GM12874 (cell line): ENCODE data around the gene AUTS2.

Experiments used
- CTCF ChIP-seq: IDR thresholded peaks from 2 replicates; pipeline ENCODE4 v1.5.1; 2011; ENCODE audit warnings: low read depth, mild to moderate bottlenecking, control low read depth, low read length, moderate library complexity; ENCODE audit not compliant: insufficient read depth

The AUTS2 gene

GRCh38 chr7:70836279-70836678 lies 1238.0 kb downstream of the AUTS2 start:
- no peak for TF ChIP-seq CTCF

GRCh38 chr7:70836946-70837345 lies 1238.7 kb downstream of the AUTS2 start:
- TF ChIP-seq CTCF, result no peak

GRCh38 chr7:70837589-70837988 lies 1239.3 kb downstream of the AUTS2 start:
- no peak for TF ChIP-seq CTCF

- no peak for TF ChIP-seq CTCF
These were observed 1240.1 kb downstream of the AUTS2 start for GRCh38 chr7:70838292-70838907.
